K562 (cell line): ENCODE results near the gene DPM2. TPM values are rescaled to one million over a fixed set of nuclear protein-coding genes. Genes with fewer than 3 reads are reported as not detected.

Experiments used
- ARHGAP35 ChIP-seq: fragments of 450-650 bp; IDR thresholded peaks from 2 replicates; pipeline ENCODE4 v1.6.1; 2018; ENCODE audit not compliant: partially characterized antibody
- ASH1L ChIP-seq: fragments of 450-650 bp; IDR thresholded peaks from 2 replicates; pipeline ENCODE4 v1.6.1; 2018; ENCODE audit warnings: borderline replicate concordance, mild to moderate bottlenecking, low read depth; ENCODE audit not compliant: partially characterized antibody
- CCNT2 ChIP-seq: IDR thresholded peaks from 2 replicates; pipeline ENCODE4 v1.6.1; 2011; ENCODE audit warnings: borderline replicate concordance, low read depth, mild to moderate bottlenecking, moderate library complexity, mixed read lengths, low read length; ENCODE audit not compliant: insufficient read length; ENCODE audit errors: extremely low read depth
- EHMT2 ChIP-seq: fragments of 450-650 bp; IDR thresholded peaks from 2 replicates; pipeline ENCODE4 v1.6.1; 2018; ENCODE audit warnings: antibody characterized with exemption
- FOXK1 ChIP-seq: sonication (generic); formaldehyde crosslinking; IDR thresholded peaks from 2 replicates; pipeline ENCODE4 v1.8.0; 2022; ENCODE audit warnings: missing genetic modification reagents, mild to moderate bottlenecking, borderline replicate concordance
- FUS ChIP-seq: fragments of 200-400 bp; formaldehyde crosslinking; optimal IDR thresholded peaks from 2 replicates; pipeline ENCODE3; 2017; ENCODE audit warnings: low read depth, low read length
- HDGF ChIP-seq: fragments of 450-650 bp; IDR thresholded peaks from 2 replicates; pipeline ENCODE4 v1.6.1; 2016
- HLTF ChIP-seq: fragments of 450-650 bp; IDR thresholded peaks from 2 replicates; pipeline ENCODE4 v1.6.1; 2016
- HNRNPK ChIP-seq: fragments of 200-400 bp; formaldehyde crosslinking; IDR thresholded peaks from one replicate; pipeline ENCODE4 v1.6.1; 2018; ENCODE audit warnings: mild to moderate bottlenecking, low read depth, low read length; ENCODE audit not compliant: poor library complexity, severe bottlenecking
- ILF3 ChIP-seq: fragments of 450-650 bp; IDR thresholded peaks from 2 replicates; pipeline ENCODE4 v1.6.1; 2018; ENCODE audit warnings: antibody characterized with exemption, mild to moderate bottlenecking, moderate library complexity, borderline replicate concordance
- JUNB ChIP-seq: fragments of 450-650 bp; formaldehyde crosslinking; conservative IDR thresholded peaks from 2 replicates; pipeline ENCODE4 v1.4.0; 2020; ENCODE audit warnings: mild to moderate bottlenecking
- KAT7 ChIP-seq: sonication (generic); formaldehyde crosslinking; IDR thresholded peaks from 2 replicates; pipeline ENCODE4 v1.8.0; 2022; ENCODE audit warnings: missing genetic modification reagents, mild to moderate bottlenecking, borderline replicate concordance
- L3MBTL2 ChIP-seq: fragments of 450-650 bp; IDR thresholded peaks from 2 replicates; pipeline ENCODE4 v1.6.1; 2016; ENCODE audit warnings: mild to moderate bottlenecking, moderate library complexity
- MAFK ChIP-seq: IDR thresholded peaks from 2 replicates; pipeline ENCODE4 v1.6.1; 2011; ENCODE audit warnings: low read length, improper control_type of control experiment
- NCOA2 ChIP-seq, 2 experiments: fragments of 450-650 bp; IDR thresholded peaks; 2 replicates each; pipeline ENCODE4 v1.6.1; 2018; ENCODE audit warnings: mild to moderate bottlenecking in 2 of 2, moderate library complexity in 1 of 2; ENCODE audit not compliant: partially characterized antibody in 2 of 2
- NCOA4 ChIP-seq: fragments of 450-650 bp; IDR thresholded peaks from 2 replicates; pipeline ENCODE4 v1.6.1; 2018; ENCODE audit warnings: mild to moderate bottlenecking; ENCODE audit not compliant: partially characterized antibody
- PHF8 ChIP-seq: fragments of 200-600 bp; sonication (generic); IDR thresholded peaks from 2 replicates; pipeline ENCODE4 v1.6.1; 2012; ENCODE audit warnings: mixed run types, mild to moderate bottlenecking, inconsistent platforms, low read length, moderate library complexity, borderline replicate concordance
- POU5F1 ChIP-seq: fragments of 150-350 bp; IDR thresholded peaks from 2 replicates; pipeline ENCODE4 v1.6.1; 2014; ENCODE audit warnings: borderline replicate concordance, low read length, low read depth, mild to moderate bottlenecking; ENCODE audit not compliant: partially characterized antibody
- SMARCA5 ChIP-seq: fragments of 450-650 bp; IDR thresholded peaks from 2 replicates; pipeline ENCODE4 v1.6.1; 2016
- STAT5A ChIP-seq: IDR thresholded peaks from 2 replicates; pipeline ENCODE4 v1.6.1; 2012; ENCODE audit warnings: low read length, inconsistent platforms, borderline replicate concordance
- TCF3 ChIP-seq: sonication (generic); formaldehyde crosslinking; IDR thresholded peaks from 2 replicates; pipeline ENCODE4 v1.4.0; 2020; ENCODE audit warnings: mild to moderate bottlenecking, missing genetic modification reagents
- TRIM28 ChIP-seq: fragments of 450-650 bp; IDR thresholded peaks from 2 replicates; pipeline ENCODE4 v1.6.1; 2017
- WHSC1 ChIP-seq: IDR thresholded peaks from one replicate; pipeline ENCODE4 v1.6.1; 2012; ENCODE audit warnings: low read length, control low read depth, inconsistent platforms
- ZFP1 ChIP-seq: fragments of 450-650 bp; formaldehyde crosslinking; IDR thresholded peaks from 2 replicates; pipeline ENCODE4 v1.4.0; 2020; ENCODE audit warnings: mild to moderate bottlenecking, mixed read lengths
- ZNF253 ChIP-seq: fragments of 250-450 bp; sonication (Bioruptor Pico); conservative IDR thresholded peaks from 2 replicates; pipeline ENCODE4 v1.6.1; 2021; ENCODE audit warnings: mild to moderate bottlenecking
- ZNF707 ChIP-seq: fragments of 250-450 bp; sonication (Bioruptor Pico); conservative IDR thresholded peaks from 2 replicates; pipeline ENCODE4 v1.8.0; 2022; ENCODE audit warnings: inconsistent platforms, mild to moderate bottlenecking, moderate library complexity
- ZZZ3 ChIP-seq: fragments of 450-650 bp; IDR thresholded peaks from 2 replicates; pipeline ENCODE4 v1.6.1; 2016; ENCODE audit warnings: antibody characterized with exemption, mild to moderate bottlenecking, moderate library complexity
- polyA plus RNA-seq, 8 experiments: library from polyadenylated mRNA; depleted of rRNA in 4 of 8; stranded (reverse) in 5 of 8; unstranded in 3 of 8; fragments of >200 nt; fragmentation: Nextera tagmentation in 2 of 8; fragmentation: Illumina TruSeq in 1 of 8; extraction: Ambion mirVana in 2 of 8; extraction: Trizol in 1 of 8; gene quantifications; 2 replicates each; pipeline versions ENCODE4 v1.2.1 to v1.2.3, GENCODE V29; 2011 to 2014; ENCODE audit warnings: inconsistent platforms in 1 of 8, missing spikeins in 1 of 8
- total RNA-seq, 7 experiments: library from RNA; depleted of rRNA in 6 of 7; stranded (reverse); fragments of >200 nt in 6 of 7; fragmentation: Illumina TruSeq in 2 of 7; extraction: Trizol in 2 of 7; gene quantifications; 2 replicates each; pipeline versions ENCODE4 v1.2.1 to v1.2.3, GENCODE V29; 2011 to 2021; ENCODE audit warnings: low replicate concordance in 1 of 7
- TF ChIP-seq, protein P1 (sequence below): fragments of 250-450 bp; sonication (Bioruptor Pico); IDR thresholded peaks from 2 replicates; pipeline ENCODE4 v1.5.0; 2021
- TF ChIP-seq, protein P2 (sequence below): fragments of 250-450 bp; sonication (Bioruptor Pico); IDR thresholded peaks from 2 replicates; pipeline ENCODE4 v1.8.0; 2022; ENCODE audit warnings: moderate library complexity, mild to moderate bottlenecking, inconsistent platforms
- TF ChIP-seq, protein P3 (sequence below): fragments of 250-450 bp; sonication (Bioruptor Pico); IDR thresholded peaks from 2 replicates; pipeline ENCODE4 v1.5.0; 2020; ENCODE audit warnings: mild to moderate bottlenecking

The DPM2 gene
- total and polyA plus RNA-seq, 9 of the 15 experiments (the other 6 are each of a cell fraction or from before 2014, with no cell fraction given), result 43.5 to 126 (median 71.1) TPM

DNA sequence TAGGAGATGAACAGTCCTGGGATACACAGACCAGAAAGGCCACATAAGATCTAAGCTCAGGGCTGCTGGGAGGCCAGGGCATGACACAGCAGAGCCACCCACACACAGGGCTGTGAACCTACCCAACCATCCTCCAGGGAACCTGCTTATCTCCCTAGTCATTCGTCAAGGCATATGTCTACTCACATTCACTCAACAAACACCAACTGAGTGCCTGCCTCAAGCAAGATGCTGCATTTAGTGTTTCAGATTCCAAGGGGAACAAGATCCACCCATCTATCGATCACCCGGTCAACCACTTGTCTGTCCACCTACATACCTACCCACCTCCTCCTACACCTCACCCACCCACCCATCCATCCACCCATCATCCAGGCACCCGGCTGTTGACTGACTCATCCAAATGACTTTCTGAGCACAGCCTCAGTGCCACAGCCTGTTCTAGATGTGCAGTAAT is 1.9 kb downstream of the DPM2 start (continued):
- TF ChIP-seq NCOA4 (no peak), POU5F1 (no peak), WHSC1 (no peak), JUNB (CRISPR knock-in tag) (no peak), HLTF (0 out of 2 replicates have a peak, but pooled peaks have one; percentile 36), ASH1L (no peak), ILF3 (no peak), HNRNPK (no peak), ZZZ3 (no peak), CCNT2 (no peak), L3MBTL2 (no peak), ARHGAP35 (no peak), TCF3 (CRISPR knock-in tag) (peak; percentile 52; the same call in 1 of the 2 replicates), HDGF (peak; percentile 81), KAT7 (CRISPR knock-in tag) (no peak), ZFP1 (CRISPR knock-in tag) (no peak), ZNF707 (CRISPR knock-in tag) (no peak), TRIM28 (no peak), ZNF253 (CRISPR knock-in tag) (no peak), MAFK (peak; percentile 74), SMARCA5 (peak; percentile 77), EHMT2 (peak; percentile 80), STAT5A (no peak), FOXK1 (0 out of 2 replicates have a peak, but pooled peaks have one; percentile 29), PHF8 (no peak), FUS (no peak), NCOA2 (IDR thresholded peaks at IDR 0.05; ENCODE audit: partially characterized antibody in 2 of 2) (no peak)
- TF ChIP-seq, protein P1, sequence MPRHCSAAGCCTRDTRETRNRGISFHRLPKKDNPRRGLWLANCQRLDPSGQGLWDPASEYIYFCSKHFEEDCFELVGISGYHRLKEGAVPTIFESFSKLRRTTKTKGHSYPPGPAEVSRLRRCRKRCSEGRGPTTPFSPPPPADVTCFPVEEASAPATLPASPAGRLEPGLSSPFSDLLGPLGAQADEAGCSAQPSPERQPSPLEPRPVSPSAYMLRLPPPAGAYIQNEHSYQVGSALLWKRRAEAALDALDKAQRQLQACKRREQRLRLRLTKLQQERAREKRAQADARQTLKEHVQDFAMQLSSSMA (CRISPR knock-in tag), result no peak
- TF ChIP-seq, protein P2, sequence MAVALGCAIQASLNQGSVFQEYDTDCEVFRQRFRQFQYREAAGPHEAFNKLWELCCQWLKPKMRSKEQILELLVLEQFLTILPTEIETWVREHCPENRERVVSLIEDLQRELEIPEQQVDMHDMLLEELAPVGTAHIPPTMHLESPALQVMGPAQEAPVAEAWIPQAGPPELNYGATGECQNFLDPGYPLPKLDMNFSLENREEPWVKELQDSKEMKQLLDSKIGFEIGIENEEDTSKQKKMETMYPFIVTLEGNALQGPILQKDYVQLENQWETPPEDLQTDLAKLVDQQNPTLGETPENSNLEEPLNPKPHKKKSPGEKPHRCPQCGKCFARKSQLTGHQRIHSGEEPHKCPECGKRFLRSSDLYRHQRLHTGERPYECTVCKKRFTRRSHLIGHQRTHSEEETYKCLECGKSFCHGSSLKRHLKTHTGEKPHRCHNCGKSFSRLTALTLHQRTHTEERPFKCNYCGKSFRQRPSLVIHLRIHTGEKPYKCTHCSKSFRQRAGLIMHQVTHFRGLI, result no peak
- TF ChIP-seq, protein P3, sequence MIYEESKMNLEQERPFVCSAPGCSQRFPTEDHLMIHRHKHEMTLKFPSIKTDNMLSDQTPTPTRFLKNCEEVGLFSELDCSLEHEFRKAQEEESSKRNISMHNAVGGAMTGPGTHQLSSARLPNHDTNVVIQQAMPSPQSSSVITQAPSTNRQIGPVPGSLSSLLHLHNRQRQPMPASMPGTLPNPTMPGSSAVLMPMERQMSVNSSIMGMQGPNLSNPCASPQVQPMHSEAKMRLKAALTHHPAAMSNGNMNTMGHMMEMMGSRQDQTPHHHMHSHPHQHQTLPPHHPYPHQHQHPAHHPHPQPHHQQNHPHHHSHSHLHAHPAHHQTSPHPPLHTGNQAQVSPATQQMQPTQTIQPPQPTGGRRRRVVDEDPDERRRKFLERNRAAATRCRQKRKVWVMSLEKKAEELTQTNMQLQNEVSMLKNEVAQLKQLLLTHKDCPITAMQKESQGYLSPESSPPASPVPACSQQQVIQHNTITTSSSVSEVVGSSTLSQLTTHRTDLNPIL (CRISPR knock-in tag), result no peak
